ENCODE results near the gene TBC1D3B. TPM values are rescaled to one million over a fixed set of nuclear protein-coding genes. Genes with fewer than 3 reads are reported as not detected.
"Not testable (repeated sequence)": the region's sequence is repeated elsewhere in the genome, so short reads cannot be mapped to it uniquely, and the experiment has no call there.

The TBC1D3B gene
- total RNA-seq, 1 donor from 2014 or later, result 27.1 TPM

DNA sequence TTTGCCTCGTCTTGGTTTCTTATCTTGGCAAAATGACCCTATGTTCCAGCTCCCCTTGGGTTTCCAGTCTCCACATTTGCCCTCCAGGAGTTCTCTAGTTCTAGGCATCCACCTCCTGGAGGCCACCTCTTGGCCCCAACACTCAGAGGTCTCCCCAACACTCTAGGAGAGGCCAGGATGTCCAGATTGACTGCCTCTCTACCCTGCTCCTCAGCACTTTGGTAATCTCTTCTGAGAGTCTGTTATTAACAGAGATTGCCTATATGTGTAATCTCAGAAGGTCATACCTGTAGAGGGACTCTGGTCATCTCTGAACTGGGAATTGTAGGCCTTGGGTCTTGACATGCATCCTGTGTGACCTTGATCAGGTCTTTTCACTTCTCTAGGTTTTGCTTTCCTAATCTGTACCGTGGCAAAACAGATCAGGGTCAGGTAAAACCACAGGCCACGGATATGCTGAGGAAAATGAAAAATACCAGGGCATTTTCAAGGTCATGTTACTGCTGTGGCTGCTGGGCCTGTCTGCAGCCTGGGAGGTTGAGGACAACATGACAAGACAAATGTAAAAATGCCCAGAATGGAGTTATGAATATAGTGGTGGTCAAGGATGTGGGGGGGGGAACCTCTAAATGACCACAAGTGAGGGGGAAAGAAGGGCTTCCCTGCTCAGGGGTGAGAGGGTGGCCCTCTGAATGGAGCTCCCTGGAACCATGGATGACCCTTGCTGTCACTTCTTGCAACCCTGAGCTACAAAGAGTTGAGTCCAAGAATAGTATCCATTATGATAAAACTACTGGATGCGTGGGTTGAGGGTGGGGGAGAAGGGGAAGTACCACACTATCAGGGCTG lies 29.4 kb upstream of the TBC1D3B start:
- Mint-ChIP-seq H3K27ac (no peak overlapping the region), H3K4me3 (ENCODE audit: low read depth) (no peak overlapping the region), H3K27me3 (peaks cover 16% of the 10 kb centered on the region), H3K4me1 (ENCODE audit: low read depth) (peaks cover 6% of the 10 kb centered on the region), H3K9me3 (ENCODE audit: low read depth) (no peaks in the 10 kb centered on the region), H3K36me3 (ENCODE audit: insufficient read depth) (no peaks in the 10 kb centered on the region)
- TF ChIP-seq, protein P1, sequence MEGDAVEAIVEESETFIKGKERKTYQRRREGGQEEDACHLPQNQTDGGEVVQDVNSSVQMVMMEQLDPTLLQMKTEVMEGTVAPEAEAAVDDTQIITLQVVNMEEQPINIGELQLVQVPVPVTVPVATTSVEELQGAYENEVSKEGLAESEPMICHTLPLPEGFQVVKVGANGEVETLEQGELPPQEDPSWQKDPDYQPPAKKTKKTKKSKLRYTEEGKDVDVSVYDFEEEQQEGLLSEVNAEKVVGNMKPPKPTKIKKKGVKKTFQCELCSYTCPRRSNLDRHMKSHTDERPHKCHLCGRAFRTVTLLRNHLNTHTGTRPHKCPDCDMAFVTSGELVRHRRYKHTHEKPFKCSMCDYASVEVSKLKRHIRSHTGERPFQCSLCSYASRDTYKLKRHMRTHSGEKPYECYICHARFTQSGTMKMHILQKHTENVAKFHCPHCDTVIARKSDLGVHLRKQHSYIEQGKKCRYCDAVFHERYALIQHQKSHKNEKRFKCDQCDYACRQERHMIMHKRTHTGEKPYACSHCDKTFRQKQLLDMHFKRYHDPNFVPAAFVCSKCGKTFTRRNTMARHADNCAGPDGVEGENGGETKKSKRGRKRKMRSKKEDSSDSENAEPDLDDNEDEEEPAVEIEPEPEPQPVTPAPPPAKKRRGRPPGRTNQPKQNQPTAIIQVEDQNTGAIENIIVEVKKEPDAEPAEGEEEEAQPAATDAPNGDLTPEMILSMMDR (IDR thresholded peaks at IDR 0.05; ENCODE audit: unreplicated experiment), result no peak
- no peak for DNase-seq (ENCODE audit: low spot score, unreplicated experiment)

DNA sequence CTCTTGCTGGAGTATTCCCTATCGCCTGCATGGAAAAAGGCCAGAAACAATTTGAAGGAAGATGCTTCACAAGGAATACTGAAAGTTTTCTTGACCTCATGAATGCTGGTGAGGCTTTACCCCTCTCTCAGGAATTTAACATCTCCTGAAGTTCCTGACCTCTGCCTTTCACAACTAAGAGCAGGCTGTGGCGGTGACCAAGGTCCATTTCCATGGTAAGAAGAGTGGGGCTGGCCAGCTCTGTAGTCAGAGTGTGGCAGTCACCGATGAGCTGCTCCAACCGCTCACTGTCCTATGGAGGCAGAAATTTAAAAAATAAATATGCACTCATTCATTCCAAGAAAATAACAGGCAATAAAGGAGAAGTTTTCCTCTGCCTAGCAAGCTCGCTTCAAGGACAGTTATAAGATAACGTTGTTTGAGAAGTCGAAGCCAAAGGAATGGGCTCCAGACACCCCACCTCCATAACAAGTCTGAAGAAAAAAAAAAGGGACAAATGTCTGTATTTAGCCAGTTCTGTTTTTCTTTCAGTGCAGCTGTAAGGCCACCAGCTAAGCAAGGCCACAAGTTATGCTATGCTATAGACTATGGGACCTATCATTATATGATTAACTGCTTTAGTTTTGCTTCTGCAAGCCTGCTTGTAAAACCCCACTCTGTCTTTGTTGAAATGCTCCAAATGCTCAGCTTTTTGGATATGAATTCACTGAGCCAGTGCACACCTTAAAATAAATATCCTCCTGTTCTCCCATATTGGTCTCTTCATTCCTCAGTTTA lies 28.5 kb upstream of the TBC1D3B start:
- H3K27ac Mint-ChIP-seq, result no peak overlapping the region
- TF ChIP-seq, protein P1 (IDR thresholded peaks at IDR 0.05; ENCODE audit: unreplicated experiment), result no peak
- no peak for DNase-seq (ENCODE audit: low spot score, unreplicated experiment)

DNA sequence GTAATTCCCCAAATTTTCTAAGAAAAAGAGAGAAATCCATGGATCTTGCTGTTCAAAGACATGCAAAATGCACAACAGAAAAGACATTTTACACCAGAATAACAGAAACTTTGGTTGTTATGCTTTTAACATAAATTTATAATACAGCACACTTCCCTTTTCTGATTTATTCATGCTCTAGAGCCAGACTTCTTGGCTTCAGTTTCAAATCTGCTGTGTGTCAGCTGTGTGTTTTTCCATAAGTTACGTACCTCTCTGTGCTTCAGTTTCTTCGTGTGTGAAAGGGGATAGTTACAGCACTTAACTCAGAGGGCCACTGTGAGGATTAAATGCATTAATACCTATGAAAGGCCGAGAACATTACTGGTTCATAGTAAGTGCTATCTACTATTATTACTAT lies 26.9 kb upstream of the TBC1D3B start:
- no peak overlapping the region for H3K4me3 Mint-ChIP-seq (ENCODE audit: low read depth)
- peaks cover 6% of the 10 kb centered on the region for H3K4me1 Mint-ChIP-seq (ENCODE audit: low read depth)
- TF ChIP-seq, protein P1 (IDR thresholded peaks at IDR 0.05; ENCODE audit: unreplicated experiment), result no peak
- H3K9me3 Mint-ChIP-seq (ENCODE audit: low read depth), result no peaks in the 10 kb centered on the region
- no peaks in the 10 kb centered on the region for H3K36me3 Mint-ChIP-seq (ENCODE audit: insufficient read depth)
- no peak for DNase-seq (ENCODE audit: low spot score, unreplicated experiment)
- no peak overlapping the region for H3K27ac Mint-ChIP-seq
- peaks cover 16% of the 10 kb centered on the region for H3K27me3 Mint-ChIP-seq

More for the DNA sequence above, 28.5 kb upstream of the TBC1D3B start:
- Mint-ChIP-seq H3K9me3 (ENCODE audit: low read depth) (no peaks in the 10 kb centered on the region), H3K27me3 (peaks cover 14% of the 10 kb centered on the region), H3K4me3 (ENCODE audit: low read depth) (no peak overlapping the region), H3K36me3 (ENCODE audit: insufficient read depth) (no peaks in the 10 kb centered on the region), H3K4me1 (ENCODE audit: low read depth) (peaks cover 6% of the 10 kb centered on the region)

DNA sequence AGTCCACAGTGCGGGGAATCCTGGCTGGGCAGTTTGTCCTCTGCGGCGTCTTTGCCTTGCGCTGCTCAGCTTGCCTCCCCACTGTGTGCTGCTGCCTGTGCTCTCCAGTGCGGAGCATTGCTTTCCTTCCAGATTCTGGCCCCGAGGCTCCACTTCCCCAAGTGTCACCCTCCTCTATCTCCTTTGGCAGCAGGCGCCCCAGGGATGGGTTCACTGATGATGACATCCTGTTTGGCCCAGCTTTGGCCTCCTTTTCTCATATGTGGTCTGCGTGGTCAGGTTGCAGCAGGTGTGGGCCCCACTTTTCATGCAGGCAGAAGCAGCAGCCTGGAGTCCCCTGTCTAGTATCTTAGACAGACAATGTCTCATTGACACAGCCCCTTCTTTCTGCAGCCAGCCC lies 25.1 kb upstream of the TBC1D3B start:
- DNase-seq (ENCODE audit: low spot score, unreplicated experiment); H3K4me1 Mint-ChIP-seq (ENCODE audit: low read depth); H3K9me3 Mint-ChIP-seq (ENCODE audit: low read depth); H3K27ac Mint-ChIP-seq; H3K4me3 Mint-ChIP-seq (ENCODE audit: low read depth); H3K36me3 Mint-ChIP-seq (ENCODE audit: insufficient read depth): not testable (repeated sequence)
- peaks cover 14% of the 10 kb centered on the region for H3K27me3 Mint-ChIP-seq

DNA sequence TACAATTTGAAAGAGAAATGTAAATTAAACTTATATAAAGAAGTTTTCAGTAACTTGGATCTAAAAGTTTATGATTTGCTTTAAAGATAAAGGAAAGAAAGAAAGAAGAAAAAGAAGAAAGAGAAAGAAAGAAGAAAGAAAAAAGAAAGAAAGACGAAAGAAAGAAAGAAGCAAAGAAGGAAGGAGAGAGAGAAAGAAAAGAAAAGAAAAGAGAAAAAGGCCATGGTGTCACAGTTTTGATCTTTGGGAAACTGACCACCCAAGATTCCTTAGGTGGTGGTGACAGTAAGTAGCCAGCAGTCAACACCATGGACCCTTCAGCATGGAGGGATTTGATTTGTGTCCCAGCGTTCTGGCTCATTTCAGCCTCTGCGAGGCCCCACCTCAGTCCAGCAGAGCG lies 24.7 kb upstream of the TBC1D3B start:
- peaks cover 17% of the 10 kb centered on the region for H3K27me3 Mint-ChIP-seq
- not testable (repeated sequence) for DNase-seq (ENCODE audit: low spot score, unreplicated experiment); H3K9me3 Mint-ChIP-seq (ENCODE audit: low read depth); H3K4me3 Mint-ChIP-seq (ENCODE audit: low read depth); H3K27ac Mint-ChIP-seq; H3K4me1 Mint-ChIP-seq (ENCODE audit: low read depth); H3K36me3 Mint-ChIP-seq (ENCODE audit: insufficient read depth)

DNA sequence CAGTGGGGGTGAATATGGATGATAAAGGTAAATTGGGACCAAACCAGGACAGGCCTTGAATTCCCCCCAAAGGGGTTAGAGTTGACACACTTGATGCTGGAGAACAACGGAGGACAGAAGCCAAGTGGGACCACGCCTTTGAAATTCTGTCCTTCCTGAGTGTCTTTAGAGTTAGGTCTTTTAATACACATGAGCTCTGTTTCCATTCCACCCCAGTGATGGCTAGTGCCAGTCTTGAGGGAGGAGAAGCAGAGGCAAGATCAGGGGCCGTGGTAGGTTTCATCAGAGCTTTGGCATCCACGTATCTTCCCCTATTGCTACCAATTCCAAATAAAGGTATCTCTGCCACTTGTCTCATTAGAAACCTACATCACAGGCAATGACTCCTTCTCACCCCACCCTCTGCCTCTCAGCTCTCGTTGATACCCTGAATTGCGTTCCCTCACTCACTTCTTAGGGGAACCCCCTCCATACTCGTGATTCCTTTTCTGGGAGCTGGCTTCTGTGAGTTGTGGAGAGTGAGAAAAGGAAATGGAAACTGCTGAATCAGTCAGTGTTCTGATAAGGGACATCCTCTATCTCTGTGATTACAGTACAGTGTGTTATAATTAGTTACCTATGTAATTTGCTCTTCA lies 22.5 kb upstream of the TBC1D3B start:
- H3K27ac Mint-ChIP-seq, result no peak overlapping the region
- H3K4me1 Mint-ChIP-seq (ENCODE audit: low read depth), result peaks cover 8% of the 10 kb centered on the region
- no peaks in the 10 kb centered on the region for H3K36me3 Mint-ChIP-seq (ENCODE audit: insufficient read depth)
- no peaks in the 10 kb centered on the region for H3K9me3 Mint-ChIP-seq (ENCODE audit: low read depth)
- no peak overlapping the region for H3K4me3 Mint-ChIP-seq (ENCODE audit: low read depth)
- DNase-seq (ENCODE audit: low spot score, unreplicated experiment), result no peak
- H3K27me3 Mint-ChIP-seq, result peaks cover 28% of the 10 kb centered on the region
- TF ChIP-seq, protein P1 (IDR thresholded peaks at IDR 0.05; ENCODE audit: unreplicated experiment), result no peak
